WTC11 (cell line): ENCODE measurements around the gene LRRK2. TPM values are rescaled to one million over a fixed set of nuclear protein-coding genes. Genes with fewer than 3 reads are reported as not detected.

Source experiments
- ATAC-seq: fragments of 200-7000 bp; cut with Tn5 transposase; 2 replicates; pipeline ENCODE4 v1.10.0; 2021; ENCODE audit warnings: mild to moderate bottlenecking, moderate library complexity
- CTCF ChIA-PET: fragments of 300-600 bp; sonication (Branson Sonifier 250); formaldehyde crosslinking; loops from one replicate; lab custom pipeline; 2021; ENCODE audit warnings: antibody characterized with exemption; lab: Charles Lee
- POLR2A ChIA-PET: fragments of 350-600 bp; sonication (Branson Sonifier 250); formaldehyde crosslinking; loops from one replicate; lab custom pipeline; 2021; ENCODE audit warnings: antibody characterized with exemption; lab: Charles Lee
- DNase-seq: peaks from one replicate; pipeline ENCODE4 v3.0.0; 2021; ENCODE audit warnings: low spot score
- H3K27ac Mint-ChIP-seq: 2 replicates; pipeline ENCODE4 v1.8.0; 2021; ENCODE audit warnings: mixed read lengths
- H3K27me3 Mint-ChIP-seq: 2 replicates; pipeline ENCODE4 v1.8.0; 2021; ENCODE audit warnings: low read depth, mild to moderate bottlenecking, moderate library complexity, mixed read lengths
- H3K36me3 Mint-ChIP-seq: 2 replicates; pipeline ENCODE4 v1.8.0; 2021; ENCODE audit warnings: mixed read lengths
- H3K4me1 Mint-ChIP-seq: 2 replicates; pipeline ENCODE4 v1.8.0; 2022; ENCODE audit warnings: mixed read lengths
- H3K4me3 Mint-ChIP-seq: 2 replicates; pipeline ENCODE4 v1.8.0; 2021; ENCODE audit warnings: mild to moderate bottlenecking, moderate library complexity, mixed read lengths
- H3K9me3 Mint-ChIP-seq: 2 replicates; pipeline ENCODE4 v1.8.0; 2021; ENCODE audit warnings: mixed read lengths
- ATF1 ChIP-seq: sonication (generic); formaldehyde crosslinking; IDR thresholded peaks from 2 replicates; pipeline ENCODE4 v1.8.1; 2023; ENCODE audit warnings: mild to moderate bottlenecking, moderate library complexity, missing genetic modification reagents
- FOXK1 ChIP-seq: sonication (generic); formaldehyde crosslinking; IDR thresholded peaks from 2 replicates; pipeline ENCODE4 v1.8.0; 2022; ENCODE audit warnings: mild to moderate bottlenecking, moderate library complexity, missing genetic modification reagents
- IRF2 ChIP-seq: sonication (generic); formaldehyde crosslinking; IDR thresholded peaks from 2 replicates; pipeline ENCODE4 v1.8.0; 2022; ENCODE audit warnings: low read depth, missing genetic modification reagents, borderline replicate concordance
- KAT7 ChIP-seq: sonication (generic); formaldehyde crosslinking; IDR thresholded peaks from 2 replicates; pipeline ENCODE4 v1.8.1; 2023; ENCODE audit warnings: missing genetic modification reagents, mild to moderate bottlenecking, borderline replicate concordance
- NFATC4 ChIP-seq: fragments of 250-450 bp; sonication (Bioruptor Pico); IDR thresholded peaks from 2 replicates; pipeline ENCODE4 v1.9.0; 2021; ENCODE audit warnings: mild to moderate bottlenecking
- NFE2L1 ChIP-seq: sonication (generic); formaldehyde crosslinking; IDR thresholded peaks from 2 replicates; pipeline ENCODE4 v1.8.1; 2023; ENCODE audit warnings: missing genetic modification reagents
- NFYB ChIP-seq: sonication (generic); formaldehyde crosslinking; conservative IDR thresholded peaks from 2 replicates; pipeline ENCODE4 v1.8.0; 2022; ENCODE audit warnings: low read depth, missing genetic modification reagents
- NR1H2 ChIP-seq: sonication (generic); formaldehyde crosslinking; IDR thresholded peaks from 2 replicates; pipeline ENCODE4 v1.9.0; 2021; ENCODE audit warnings: mild to moderate bottlenecking, moderate library complexity, missing genetic modification reagents
- RELA ChIP-seq: sonication (generic); formaldehyde crosslinking; IDR thresholded peaks from 2 replicates; pipeline ENCODE4 v1.8.1; 2022; ENCODE audit warnings: missing genetic modification reagents, mild to moderate bottlenecking, borderline replicate concordance
- ZNF121 ChIP-seq: sonication (generic); formaldehyde crosslinking; IDR thresholded peaks from 2 replicates; pipeline ENCODE4 v1.8.0; 2023; ENCODE audit warnings: missing genetic modification reagents
- ZNF317 ChIP-seq: sonication (generic); formaldehyde crosslinking; IDR thresholded peaks from 2 replicates; pipeline ENCODE4 v1.8.1; 2023; ENCODE audit warnings: low read depth, mild to moderate bottlenecking, moderate library complexity, missing genetic modification reagents, borderline replicate concordance
- total RNA-seq: library from RNA; stranded (reverse); gene quantifications from 3 replicates; pipeline ENCODE4 v1.2.3, GENCODE V29; 2021
- TF ChIP-seq, protein P1 (sequence below): sonication (generic); formaldehyde crosslinking; IDR thresholded peaks from 2 replicates; pipeline ENCODE4 v1.8.1; 2023; ENCODE audit warnings: mild to moderate bottlenecking, missing genetic modification reagents
- TF ChIP-seq, protein P2 (sequence below): sonication (generic); formaldehyde crosslinking; IDR thresholded peaks from 2 replicates; pipeline ENCODE4 v1.8.1; 2022; ENCODE audit warnings: missing genetic modification reagents, borderline replicate concordance
- TF ChIP-seq, protein P3 (sequence below): sonication (generic); formaldehyde crosslinking; IDR thresholded peaks from 2 replicates; pipeline ENCODE4 v1.8.1; 2022; ENCODE audit warnings: mild to moderate bottlenecking, missing genetic modification reagents, moderate library complexity, borderline replicate concordance
- TF ChIP-seq, protein P4 (sequence below): sonication (generic); formaldehyde crosslinking; IDR thresholded peaks from 2 replicates; pipeline ENCODE4 v1.8.0; 2022; ENCODE audit warnings: mild to moderate bottlenecking, missing genetic modification reagents
- TF ChIP-seq, protein P5 (sequence below): fragments of 250-450 bp; sonication (Bioruptor Pico); IDR thresholded peaks from 2 replicates; pipeline ENCODE4 v1.9.0; 2021; ENCODE audit warnings: mild to moderate bottlenecking
- TF ChIP-seq, protein P6 (sequence below): sonication (generic); formaldehyde crosslinking; IDR thresholded peaks from 2 replicates; pipeline ENCODE4 v1.8.0; 2022; ENCODE audit warnings: missing genetic modification reagents

Gene LRRK2
- total RNA-seq, 1 experiment from 2014 or later: 0.46 TPM

DNA sequence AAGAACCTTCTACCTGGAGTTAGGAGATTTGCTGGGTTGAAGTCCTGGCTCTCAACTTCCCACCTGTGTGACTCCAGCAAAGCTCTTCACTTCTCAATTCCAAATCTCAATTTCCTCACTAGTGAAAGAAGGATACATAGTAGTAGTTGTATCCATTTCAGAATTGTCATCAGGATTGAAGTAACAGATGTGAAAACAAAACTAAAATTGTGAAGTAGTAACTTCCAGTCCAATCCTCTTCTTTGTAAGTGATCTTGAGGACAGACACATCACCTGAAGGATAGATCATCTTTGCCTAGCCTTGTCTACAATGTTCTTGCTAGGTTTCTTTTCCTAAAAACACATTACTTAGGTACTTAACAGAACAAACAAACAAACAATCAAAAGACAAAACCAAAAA lies 1.2 kb upstream of the LRRK2 start (continued):
- TF ChIP-seq, protein P1, sequence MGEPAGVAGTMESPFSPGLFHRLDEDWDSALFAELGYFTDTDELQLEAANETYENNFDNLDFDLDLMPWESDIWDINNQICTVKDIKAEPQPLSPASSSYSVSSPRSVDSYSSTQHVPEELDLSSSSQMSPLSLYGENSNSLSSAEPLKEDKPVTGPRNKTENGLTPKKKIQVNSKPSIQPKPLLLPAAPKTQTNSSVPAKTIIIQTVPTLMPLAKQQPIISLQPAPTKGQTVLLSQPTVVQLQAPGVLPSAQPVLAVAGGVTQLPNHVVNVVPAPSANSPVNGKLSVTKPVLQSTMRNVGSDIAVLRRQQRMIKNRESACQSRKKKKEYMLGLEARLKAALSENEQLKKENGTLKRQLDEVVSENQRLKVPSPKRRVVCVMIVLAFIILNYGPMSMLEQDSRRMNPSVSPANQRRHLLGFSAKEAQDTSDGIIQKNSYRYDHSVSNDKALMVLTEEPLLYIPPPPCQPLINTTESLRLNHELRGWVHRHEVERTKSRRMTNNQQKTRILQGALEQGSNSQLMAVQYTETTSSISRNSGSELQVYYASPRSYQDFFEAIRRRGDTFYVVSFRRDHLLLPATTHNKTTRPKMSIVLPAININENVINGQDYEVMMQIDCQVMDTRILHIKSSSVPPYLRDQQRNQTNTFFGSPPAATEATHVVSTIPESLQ (CRISPR knock-in tag): no peak

- POLR2A ChIA-PET: no interaction called here
- H3K4me3 Mint-ChIP-seq: peak overlapping the region; percentile 68
- H3K27ac Mint-ChIP-seq: no peak overlapping the region
- DNase-seq (no peak), ATAC-seq (peak; percentile 63)
- H3K9me3 Mint-ChIP-seq: peaks cover 9% of the 10 kb centered on the region
- H3K4me1 Mint-ChIP-seq: peaks cover 24% of the 10 kb centered on the region
- peaks cover 37% of the 10 kb centered on the region for H3K27me3 Mint-ChIP-seq
- CTCF ChIA-PET: no interaction called here
- TF ChIP-seq NFE2L1: no peak
- TF ChIP-seq RELA (CRISPR knock-in tag): no peak
- TF ChIP-seq IRF2 (CRISPR knock-in tag): no peak
- TF ChIP-seq ZNF121: no peak
- TF ChIP-seq, protein P1 (CRISPR knock-in tag): no peak
- TF ChIP-seq NR1H2 (CRISPR knock-in tag): no peak
- TF ChIP-seq ZNF317 (CRISPR knock-in tag): no peak
- TF ChIP-seq, protein P2, sequence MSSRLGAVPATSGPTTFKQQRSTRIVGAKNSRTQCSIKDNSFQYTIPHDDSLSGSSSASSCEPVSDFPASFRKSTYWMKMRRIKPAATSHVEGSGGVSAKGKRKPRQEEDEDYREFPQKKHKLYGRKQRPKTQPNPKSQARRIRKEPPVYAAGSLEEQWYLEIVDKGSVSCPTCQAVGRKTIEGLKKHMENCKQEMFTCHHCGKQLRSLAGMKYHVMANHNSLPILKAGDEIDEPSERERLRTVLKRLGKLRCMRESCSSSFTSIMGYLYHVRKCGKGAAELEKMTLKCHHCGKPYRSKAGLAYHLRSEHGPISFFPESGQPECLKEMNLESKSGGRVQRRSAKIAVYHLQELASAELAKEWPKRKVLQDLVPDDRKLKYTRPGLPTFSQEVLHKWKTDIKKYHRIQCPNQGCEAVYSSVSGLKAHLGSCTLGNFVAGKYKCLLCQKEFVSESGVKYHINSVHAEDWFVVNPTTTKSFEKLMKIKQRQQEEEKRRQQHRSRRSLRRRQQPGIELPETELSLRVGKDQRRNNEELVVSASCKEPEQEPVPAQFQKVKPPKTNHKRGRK (CRISPR knock-in tag): no peak
- TF ChIP-seq, protein P3, sequence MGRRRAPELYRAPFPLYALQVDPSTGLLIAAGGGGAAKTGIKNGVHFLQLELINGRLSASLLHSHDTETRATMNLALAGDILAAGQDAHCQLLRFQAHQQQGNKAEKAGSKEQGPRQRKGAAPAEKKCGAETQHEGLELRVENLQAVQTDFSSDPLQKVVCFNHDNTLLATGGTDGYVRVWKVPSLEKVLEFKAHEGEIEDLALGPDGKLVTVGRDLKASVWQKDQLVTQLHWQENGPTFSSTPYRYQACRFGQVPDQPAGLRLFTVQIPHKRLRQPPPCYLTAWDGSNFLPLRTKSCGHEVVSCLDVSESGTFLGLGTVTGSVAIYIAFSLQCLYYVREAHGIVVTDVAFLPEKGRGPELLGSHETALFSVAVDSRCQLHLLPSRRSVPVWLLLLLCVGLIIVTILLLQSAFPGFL (CRISPR knock-in tag): no peak
- TF ChIP-seq FOXK1 (CRISPR knock-in tag): no peak
- TF ChIP-seq NFYB (CRISPR knock-in tag): no peak
- no peak for TF ChIP-seq NFATC4 (CRISPR knock-in tag)
- TF ChIP-seq KAT7: no peak
- TF ChIP-seq, protein P4, sequence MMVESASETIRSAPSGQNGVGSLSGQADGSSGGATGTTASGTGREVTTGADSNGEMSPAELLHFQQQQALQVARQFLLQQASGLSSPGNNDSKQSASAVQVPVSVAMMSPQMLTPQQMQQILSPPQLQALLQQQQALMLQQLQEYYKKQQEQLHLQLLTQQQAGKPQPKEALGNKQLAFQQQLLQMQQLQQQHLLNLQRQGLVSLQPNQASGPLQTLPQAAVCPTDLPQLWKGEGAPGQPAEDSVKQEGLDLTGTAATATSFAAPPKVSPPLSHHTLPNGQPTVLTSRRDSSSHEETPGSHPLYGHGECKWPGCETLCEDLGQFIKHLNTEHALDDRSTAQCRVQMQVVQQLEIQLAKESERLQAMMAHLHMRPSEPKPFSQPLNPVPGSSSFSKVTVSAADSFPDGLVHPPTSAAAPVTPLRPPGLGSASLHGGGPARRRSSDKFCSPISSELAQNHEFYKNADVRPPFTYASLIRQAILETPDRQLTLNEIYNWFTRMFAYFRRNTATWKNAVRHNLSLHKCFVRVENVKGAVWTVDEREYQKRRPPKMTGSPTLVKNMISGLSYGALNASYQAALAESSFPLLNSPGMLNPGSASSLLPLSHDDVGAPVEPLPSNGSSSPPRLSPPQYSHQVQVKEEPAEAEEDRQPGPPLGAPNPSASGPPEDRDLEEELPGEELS: no peak
- TF ChIP-seq, protein P5, sequence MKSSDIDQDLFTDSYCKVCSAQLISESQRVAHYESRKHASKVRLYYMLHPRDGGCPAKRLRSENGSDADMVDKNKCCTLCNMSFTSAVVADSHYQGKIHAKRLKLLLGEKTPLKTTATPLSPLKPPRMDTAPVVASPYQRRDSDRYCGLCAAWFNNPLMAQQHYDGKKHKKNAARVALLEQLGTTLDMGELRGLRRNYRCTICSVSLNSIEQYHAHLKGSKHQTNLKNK: no peak
- TF ChIP-seq ATF1: no peak
- TF ChIP-seq, protein P6, sequence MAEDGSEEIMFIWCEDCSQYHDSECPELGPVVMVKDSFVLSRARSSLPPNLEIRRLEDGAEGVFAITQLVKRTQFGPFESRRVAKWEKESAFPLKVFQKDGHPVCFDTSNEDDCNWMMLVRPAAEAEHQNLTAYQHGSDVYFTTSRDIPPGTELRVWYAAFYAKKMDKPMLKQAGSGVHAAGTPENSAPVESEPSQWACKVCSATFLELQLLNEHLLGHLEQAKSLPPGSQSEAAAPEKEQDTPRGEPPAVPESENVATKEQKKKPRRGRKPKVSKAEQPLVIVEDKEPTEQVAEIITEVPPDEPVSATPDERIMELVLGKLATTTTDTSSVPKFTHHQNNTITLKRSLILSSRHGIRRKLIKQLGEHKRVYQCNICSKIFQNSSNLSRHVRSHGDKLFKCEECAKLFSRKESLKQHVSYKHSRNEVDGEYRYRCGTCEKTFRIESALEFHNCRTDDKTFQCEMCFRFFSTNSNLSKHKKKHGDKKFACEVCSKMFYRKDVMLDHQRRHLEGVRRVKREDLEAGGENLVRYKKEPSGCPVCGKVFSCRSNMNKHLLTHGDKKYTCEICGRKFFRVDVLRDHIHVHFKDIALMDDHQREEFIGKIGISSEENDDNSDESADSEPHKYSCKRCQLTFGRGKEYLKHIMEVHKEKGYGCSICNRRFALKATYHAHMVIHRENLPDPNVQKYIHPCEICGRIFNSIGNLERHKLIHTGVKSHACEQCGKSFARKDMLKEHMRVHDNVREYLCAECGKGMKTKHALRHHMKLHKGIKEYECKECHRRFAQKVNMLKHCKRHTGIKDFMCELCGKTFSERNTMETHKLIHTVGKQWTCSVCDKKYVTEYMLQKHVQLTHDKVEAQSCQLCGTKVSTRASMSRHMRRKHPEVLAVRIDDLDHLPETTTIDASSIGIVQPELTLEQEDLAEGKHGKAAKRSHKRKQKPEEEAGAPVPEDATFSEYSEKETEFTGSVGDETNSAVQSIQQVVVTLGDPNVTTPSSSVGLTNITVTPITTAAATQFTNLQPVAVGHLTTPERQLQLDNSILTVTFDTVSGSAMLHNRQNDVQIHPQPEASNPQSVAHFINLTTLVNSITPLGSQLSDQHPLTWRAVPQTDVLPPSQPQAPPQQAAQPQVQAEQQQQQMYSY (CRISPR knock-in tag): no peak
- H3K36me3 Mint-ChIP-seq: no peaks in the 10 kb centered on the region
Measured at GRCh38 chr12:40225337-40225983, 663 bp downstream of the LRRK2 start.
